K562 (cell line): ENCODE measurements around the gene PCBP4. TPM values are rescaled to one million over a fixed set of nuclear protein-coding genes. Genes with fewer than 3 reads are reported as not detected.
A peak's percentile ranks its signal among the peaks of the same experiment; 100 is the strongest.

ENCODE experiments used
- DACH1 ChIP-seq: fragments of 450-650 bp; IDR thresholded peaks from 2 replicates; pipeline ENCODE4 v1.6.1; 2018; ENCODE audit not compliant: partially characterized antibody
- JUN ChIP-seq, 2 experiments: sonication (generic) in 1 of 2; formaldehyde crosslinking in 1 of 2; IDR thresholded peaks; 2 replicates each; pipeline versions ENCODE4 v1.6.1 to v1.8.0; 2012 to 2022; ENCODE audit warnings: borderline replicate concordance in 2 of 2, mild to moderate bottlenecking in 2 of 2, improper control_type of control experiment in 1 of 2, low read depth in 1 of 2, low read length in 1 of 2, missing genetic modification reagents in 1 of 2
- MLX ChIP-seq, 2 experiments: fragments of 450-650 bp in 1 of 2; sonication (generic) in 1 of 2; formaldehyde crosslinking; conservative IDR thresholded peaks; 2 replicates each; pipeline versions ENCODE4 v1.4.0 to v1.8.1; 2020 to 2022; ENCODE audit warnings: mild to moderate bottlenecking in 1 of 2, missing genetic modification reagents in 1 of 2
- NCOR1 ChIP-seq: fragments of 450-650 bp; IDR thresholded peaks from 2 replicates; pipeline ENCODE4 v1.6.1; 2016; ENCODE audit warnings: mild to moderate bottlenecking, moderate library complexity
- NEUROD1 ChIP-seq: fragments of 150-350 bp; IDR thresholded peaks from 2 replicates; pipeline ENCODE4 v1.6.1; 2014; ENCODE audit warnings: borderline replicate concordance, low read length, low read depth; ENCODE audit not compliant: partially characterized antibody
- PHF8 ChIP-seq: fragments of 200-600 bp; sonication (generic); IDR thresholded peaks from 2 replicates; pipeline ENCODE4 v1.6.1; 2012; ENCODE audit warnings: mixed run types, mild to moderate bottlenecking, inconsistent platforms, low read length, moderate library complexity, borderline replicate concordance
- SRF ChIP-seq, 2 experiments: fragments of 250-450, 450-650 bp in 1 of 2; sonication (Bioruptor Pico) in 1 of 2; sonication (generic) in 1 of 2; formaldehyde crosslinking; IDR thresholded peaks; 2 replicates each; pipeline versions ENCODE4 v1.5.0 to v1.5.1; 2020 to 2022; ENCODE audit warnings: mild to moderate bottlenecking in 1 of 2, missing genetic modification reagents in 1 of 2
- ZNF121 ChIP-seq: sonication (generic); formaldehyde crosslinking; conservative IDR thresholded peaks from 2 replicates; pipeline ENCODE4 v1.8.0; 2022; ENCODE audit warnings: missing genetic modification reagents
- ZNF507 ChIP-seq: conservative IDR thresholded peaks from 2 replicates; pipeline ENCODE4 v1.6.1; 2017; ENCODE audit warnings: missing genetic modification characterization, missing compliant biosample characterization
- polyA plus RNA-seq, 8 experiments: library from polyadenylated mRNA; depleted of rRNA in 4 of 8; stranded (reverse) in 5 of 8; unstranded in 3 of 8; fragments of >200 nt; fragmentation: Nextera tagmentation in 2 of 8; fragmentation: Illumina TruSeq in 1 of 8; extraction: Ambion mirVana in 2 of 8; extraction: Trizol in 1 of 8; gene quantifications; 2 replicates each; pipeline versions ENCODE4 v1.2.1 to v1.2.3, GENCODE V29; 2011 to 2014; ENCODE audit warnings: inconsistent platforms in 1 of 8, missing spikeins in 1 of 8
- total RNA-seq, 7 experiments: library from RNA; depleted of rRNA in 6 of 7; stranded (reverse); fragments of >200 nt in 6 of 7; fragmentation: Illumina TruSeq in 2 of 7; extraction: Trizol in 2 of 7; gene quantifications; 2 replicates each; pipeline versions ENCODE4 v1.2.1 to v1.2.3, GENCODE V29; 2011 to 2021; ENCODE audit warnings: low replicate concordance in 1 of 7
- TF ChIP-seq, protein P1 (sequence below), 2 experiments: fragments of 450-650 bp; conservative IDR thresholded peaks; 2 replicates each; pipeline ENCODE4 v1.6.1; 2017; ENCODE audit warnings: mild to moderate bottlenecking in 2 of 2, moderate library complexity in 2 of 2
- TF ChIP-seq, protein P2 (sequence below), 2 experiments: fragments of 450-650 bp in 1 of 2; sonication (generic) in 1 of 2; formaldehyde crosslinking in 1 of 2; IDR thresholded peaks; 2 replicates each; pipeline versions ENCODE4 v1.7.1 to v1.9.0; 2016 to 2022; ENCODE audit warnings: inconsistent platforms in 1 of 2, mild to moderate bottlenecking in 1 of 2, missing genetic modification reagents in 1 of 2
- TF ChIP-seq, protein P3 (sequence below): IDR thresholded peaks from 2 replicates; pipeline ENCODE4 v1.6.1; 2016; ENCODE audit warnings: missing genetic modification characterization, missing compliant biosample characterization

PCBP4 gene
- total and polyA plus RNA-seq, 9 of the 15 experiments (the other 6 are each of a cell fraction or from before 2014, with no cell fraction given), result 0.06 to 5.8 (median 2.6) TPM

GRCh38 chr3:51982838-51983577 lies 15.8 kb upstream of the PCBP4 start, which contains the start of gene ACY1 (continued):
- no peak for TF ChIP-seq MLX (CRISPR knock-in tag; conservative IDR thresholded peaks at IDR 0.05)
- TF ChIP-seq, protein P1, sequence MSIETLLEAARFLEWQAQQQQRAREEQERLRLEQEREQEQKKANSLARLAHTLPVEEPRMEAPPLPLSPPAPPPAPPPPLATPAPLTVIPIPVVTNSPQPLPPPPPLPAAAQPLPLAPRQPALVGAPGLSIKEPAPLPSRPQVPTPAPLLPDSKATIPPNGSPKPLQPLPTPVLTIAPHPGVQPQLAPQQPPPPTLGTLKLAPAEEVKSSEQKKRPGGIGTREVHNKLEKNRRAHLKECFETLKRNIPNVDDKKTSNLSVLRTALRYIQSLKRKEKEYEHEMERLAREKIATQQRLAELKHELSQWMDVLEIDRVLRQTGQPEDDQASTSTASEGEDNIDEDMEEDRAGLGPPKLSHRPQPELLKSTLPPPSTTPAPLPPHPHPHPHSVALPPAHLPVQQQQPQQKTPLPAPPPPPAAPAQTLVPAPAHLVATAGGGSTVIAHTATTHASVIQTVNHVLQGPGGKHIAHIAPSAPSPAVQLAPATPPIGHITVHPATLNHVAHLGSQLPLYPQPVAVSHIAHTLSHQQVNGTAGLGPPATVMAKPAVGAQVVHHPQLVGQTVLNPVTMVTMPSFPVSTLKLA (conservative IDR thresholded peaks at IDR 0.05), result peak; percentile 96 to 97
- TF ChIP-seq JUN (IDR thresholded peaks at IDR 0.05; ENCODE audit: borderline replicate concordance, low read depth, low read length), result peak; percentile 57; the same call in 1 of the 2 replicates
- no peak for TF ChIP-seq JUN (CRISPR knock-in tag; IDR thresholded peaks at IDR 0.05; ENCODE audit: borderline replicate concordance)
- TF ChIP-seq PHF8, result peak; percentile 57; the same call in 1 of the 2 replicates
- TF ChIP-seq, protein P2, sequence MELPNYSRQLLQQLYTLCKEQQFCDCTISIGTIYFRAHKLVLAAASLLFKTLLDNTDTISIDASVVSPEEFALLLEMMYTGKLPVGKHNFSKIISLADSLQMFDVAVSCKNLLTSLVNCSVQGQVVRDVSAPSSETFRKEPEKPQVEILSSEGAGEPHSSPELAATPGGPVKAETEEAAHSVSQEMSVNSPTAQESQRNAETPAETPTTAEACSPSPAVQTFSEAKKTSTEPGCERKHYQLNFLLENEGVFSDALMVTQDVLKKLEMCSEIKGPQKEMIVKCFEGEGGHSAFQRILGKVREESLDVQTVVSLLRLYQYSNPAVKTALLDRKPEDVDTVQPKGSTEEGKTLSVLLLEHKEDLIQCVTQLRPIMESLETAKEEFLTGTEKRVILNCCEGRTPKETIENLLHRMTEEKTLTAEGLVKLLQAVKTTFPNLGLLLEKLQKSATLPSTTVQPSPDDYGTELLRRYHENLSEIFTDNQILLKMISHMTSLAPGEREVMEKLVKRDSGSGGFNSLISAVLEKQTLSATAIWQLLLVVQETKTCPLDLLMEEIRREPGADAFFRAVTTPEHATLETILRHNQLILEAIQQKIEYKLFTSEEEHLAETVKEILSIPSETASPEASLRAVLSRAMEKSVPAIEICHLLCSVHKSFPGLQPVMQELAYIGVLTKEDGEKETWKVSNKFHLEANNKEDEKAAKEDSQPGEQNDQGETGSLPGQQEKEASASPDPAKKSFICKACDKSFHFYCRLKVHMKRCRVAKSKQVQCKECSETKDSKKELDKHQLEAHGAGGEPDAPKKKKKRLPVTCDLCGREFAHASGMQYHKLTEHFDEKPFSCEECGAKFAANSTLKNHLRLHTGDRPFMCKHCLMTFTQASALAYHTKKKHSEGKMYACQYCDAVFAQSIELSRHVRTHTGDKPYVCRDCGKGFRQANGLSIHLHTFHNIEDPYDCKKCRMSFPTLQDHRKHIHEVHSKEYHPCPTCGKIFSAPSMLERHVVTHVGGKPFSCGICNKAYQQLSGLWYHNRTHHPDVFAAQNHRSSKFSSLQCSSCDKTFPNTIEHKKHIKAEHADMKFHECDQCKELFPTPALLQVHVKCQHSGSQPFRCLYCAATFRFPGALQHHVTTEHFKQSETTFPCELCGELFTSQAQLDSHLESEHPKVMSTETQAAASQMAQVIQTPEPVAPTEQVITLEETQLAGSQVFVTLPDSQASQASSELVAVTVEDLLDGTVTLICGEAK (IDR thresholded peaks at IDR 0.05), result peak; percentile 53
- TF ChIP-seq, protein P2 (CRISPR knock-in tag; IDR thresholded peaks at IDR 0.05), result no peak
- TF ChIP-seq ZNF507, result no peak
- no peak for TF ChIP-seq DACH1
- TF ChIP-seq, protein P3, sequence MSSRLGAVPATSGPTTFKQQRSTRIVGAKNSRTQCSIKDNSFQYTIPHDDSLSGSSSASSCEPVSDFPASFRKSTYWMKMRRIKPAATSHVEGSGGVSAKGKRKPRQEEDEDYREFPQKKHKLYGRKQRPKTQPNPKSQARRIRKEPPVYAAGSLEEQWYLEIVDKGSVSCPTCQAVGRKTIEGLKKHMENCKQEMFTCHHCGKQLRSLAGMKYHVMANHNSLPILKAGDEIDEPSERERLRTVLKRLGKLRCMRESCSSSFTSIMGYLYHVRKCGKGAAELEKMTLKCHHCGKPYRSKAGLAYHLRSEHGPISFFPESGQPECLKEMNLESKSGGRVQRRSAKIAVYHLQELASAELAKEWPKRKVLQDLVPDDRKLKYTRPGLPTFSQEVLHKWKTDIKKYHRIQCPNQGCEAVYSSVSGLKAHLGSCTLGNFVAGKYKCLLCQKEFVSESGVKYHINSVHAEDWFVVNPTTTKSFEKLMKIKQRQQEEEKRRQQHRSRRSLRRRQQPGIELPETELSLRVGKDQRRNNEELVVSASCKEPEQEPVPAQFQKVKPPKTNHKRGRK, result no peak
- TF ChIP-seq ZNF121 (CRISPR knock-in tag), result no peak
- no peak for TF ChIP-seq NEUROD1
- peak; percentile 38; the same call in 1 of the 2 replicates for TF ChIP-seq NCOR1
- TF ChIP-seq SRF (CRISPR knock-in tag; IDR thresholded peaks at IDR 0.05), result no peak
